ENCODE measurements around the gene KCNK1.

The KCNK1 gene

GRCh38 chr1:233640179-233640578 is 26.3 kb downstream of the KCNK1 start:
- DNase-seq, result no peak

- DNase-seq, result no peak
Measured at GRCh38 chr1:233641029-233641428, 27.1 kb downstream of the KCNK1 start.

GRCh38 chr1:233647073-233647472 is 33.2 kb downstream of the KCNK1 start:
- no peak for DNase-seq

GRCh38 chr1:233647636-233648035 is 33.7 kb downstream of the KCNK1 start:
- no peak for DNase-seq

- DNase-seq, result no peak
Measured at GRCh38 chr1:233651061-233651460, 37.2 kb downstream of the KCNK1 start.

GRCh38 chr1:233651563-233652233 is 37.8 kb downstream of the KCNK1 start:
- no peak for DNase-seq

GRCh38 chr1:233652526-233652925 is 38.6 kb downstream of the KCNK1 start:
- no peak for DNase-seq

GRCh38 chr1:233654658-233655280 is 40.9 kb downstream of the KCNK1 start:
- no peak for DNase-seq

GRCh38 chr1:233655301-233655740 is 41.4 kb downstream of the KCNK1 start:
- no peak for DNase-seq

DNA sequence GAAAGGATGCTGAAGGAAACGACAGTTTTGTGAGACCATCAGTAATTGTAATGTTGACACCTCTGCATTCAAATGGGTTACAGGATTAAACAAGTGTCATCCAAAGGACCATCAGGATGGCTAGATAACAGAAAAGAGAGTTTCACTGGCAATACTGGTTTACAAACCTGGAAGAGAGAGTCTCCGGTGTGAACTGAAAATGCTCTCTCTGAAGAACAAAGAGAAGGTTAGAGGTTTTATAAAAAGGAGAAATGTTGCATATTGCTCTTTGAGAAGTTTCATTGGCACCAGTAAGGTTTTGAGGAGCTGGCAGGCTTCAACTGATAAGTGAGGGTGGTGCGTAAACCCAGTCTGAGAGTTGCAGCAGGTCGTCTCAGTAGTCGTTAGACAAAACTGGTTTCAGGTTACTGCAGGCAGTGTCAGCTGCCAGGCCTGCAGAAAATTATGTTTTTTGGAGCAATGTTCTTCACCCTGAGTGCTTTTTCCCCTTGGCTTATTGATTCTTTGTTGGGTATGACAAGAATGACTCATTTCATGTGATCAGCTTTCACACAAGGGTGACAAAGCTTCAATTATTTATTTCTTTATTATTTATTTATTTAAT is 42.2 kb downstream of the KCNK1 start:
- DNase-seq, result no peak

- no peak for DNase-seq
Measured at GRCh38 chr1:233656687-233657086, 42.8 kb downstream of the KCNK1 start.

GRCh38 chr1:233657466-233657865 is 43.6 kb downstream of the KCNK1 start:
- DNase-seq, result no peak

- DNase-seq, result no peak
Measured at GRCh38 chr1:233659495-233659894, 45.6 kb downstream of the KCNK1 start.

DNA sequence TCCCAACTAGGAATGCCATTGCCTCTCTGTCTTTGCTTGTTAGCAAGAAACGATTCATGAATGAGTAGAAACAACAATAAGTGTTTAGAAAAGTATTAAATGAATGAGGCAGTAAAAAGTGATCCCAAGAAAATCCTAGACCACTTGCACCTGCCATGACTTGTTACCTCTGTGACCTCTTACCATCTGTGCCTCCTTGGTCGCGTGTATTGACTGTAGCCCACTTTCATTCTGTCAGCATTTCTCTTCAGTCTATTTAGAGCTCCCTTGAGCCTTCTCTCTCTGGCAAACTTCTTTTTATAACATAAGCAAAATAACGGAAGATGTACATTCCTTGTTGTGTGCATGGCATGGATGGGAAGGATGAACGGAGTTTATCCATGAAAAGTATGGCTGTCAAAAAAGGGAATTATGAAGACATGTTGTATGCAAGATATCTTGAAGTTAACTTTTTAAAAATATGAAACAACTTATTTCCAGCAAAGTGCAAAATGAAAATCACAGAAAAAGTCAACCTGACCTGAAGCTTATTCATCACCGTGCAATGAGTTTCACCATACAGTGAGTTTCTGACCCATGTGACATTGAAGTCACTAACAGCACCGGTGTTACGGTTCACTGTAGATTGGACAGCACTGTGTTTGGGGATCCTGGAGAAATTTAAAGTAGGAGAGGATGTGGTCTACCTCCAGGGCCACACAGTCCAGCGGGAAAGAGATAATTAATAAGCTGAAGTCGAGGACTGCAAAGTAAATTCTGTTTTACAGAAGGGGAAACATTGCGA is 47.7 kb downstream of the KCNK1 start:
- DNase-seq, result no peak

GRCh38 chr1:233662575-233663304 is 48.8 kb downstream of the KCNK1 start:
- no peak for DNase-seq

GRCh38 chr1:233664253-233664652 is 50.3 kb downstream of the KCNK1 start:
- DNase-seq, result no peak

- no peak for DNase-seq
Measured at GRCh38 chr1:233664804-233665574, 51.1 kb downstream of the KCNK1 start.

DNA sequence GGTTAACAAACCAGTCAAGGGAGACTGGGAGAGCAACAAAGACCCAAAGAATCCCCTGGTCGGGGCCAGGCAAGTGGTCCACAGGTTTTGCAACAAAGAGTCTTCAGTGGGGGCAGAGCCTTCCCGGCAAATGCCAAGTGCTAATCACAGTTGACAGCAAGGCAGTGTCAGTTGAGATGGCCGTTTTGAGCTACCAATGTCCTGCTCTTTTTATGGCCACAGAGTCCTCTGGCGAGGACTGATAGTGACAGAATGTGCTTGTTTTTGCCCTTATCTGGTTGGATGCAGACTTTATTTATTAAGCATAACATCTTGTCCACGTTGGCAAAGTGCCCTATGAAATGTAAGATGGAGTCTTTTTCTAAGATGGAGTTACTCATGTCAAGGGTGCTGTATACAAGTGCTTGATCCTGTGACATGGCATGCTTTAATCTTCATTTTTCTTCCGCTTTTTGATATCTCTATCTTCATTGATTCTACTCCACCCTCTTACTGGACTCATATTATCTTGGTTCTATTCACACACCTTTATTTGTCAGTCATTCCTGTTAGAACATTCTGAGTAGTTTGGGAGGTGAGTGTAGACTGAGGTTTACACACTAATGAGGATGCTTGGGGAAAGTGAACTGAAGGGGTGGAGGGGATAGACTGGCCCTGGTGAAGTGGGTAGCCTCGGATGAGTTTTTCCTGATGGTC is 51.8 kb downstream of the KCNK1 start:
- no peak for DNase-seq

DNA sequence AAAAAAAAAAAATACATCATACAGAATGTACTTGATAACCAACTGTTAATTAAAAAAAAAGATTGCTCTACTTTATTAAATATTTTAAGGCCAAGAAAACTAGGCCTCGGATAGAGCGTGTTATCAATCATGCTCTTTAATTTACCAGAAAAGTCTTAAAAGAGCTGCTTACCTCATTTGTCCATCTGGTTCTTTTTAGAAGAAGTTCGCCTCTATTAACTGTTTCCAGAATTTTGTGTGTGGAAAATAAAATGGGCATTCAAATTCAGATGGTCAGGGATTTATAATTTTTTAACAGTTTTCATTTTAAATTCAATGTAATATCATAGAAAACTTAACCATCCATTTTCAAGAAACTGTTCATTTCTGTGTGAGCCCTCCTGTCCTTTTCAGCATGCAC is 53.8 kb downstream of the KCNK1 start:
- DNase-seq, result no peak

DNA sequence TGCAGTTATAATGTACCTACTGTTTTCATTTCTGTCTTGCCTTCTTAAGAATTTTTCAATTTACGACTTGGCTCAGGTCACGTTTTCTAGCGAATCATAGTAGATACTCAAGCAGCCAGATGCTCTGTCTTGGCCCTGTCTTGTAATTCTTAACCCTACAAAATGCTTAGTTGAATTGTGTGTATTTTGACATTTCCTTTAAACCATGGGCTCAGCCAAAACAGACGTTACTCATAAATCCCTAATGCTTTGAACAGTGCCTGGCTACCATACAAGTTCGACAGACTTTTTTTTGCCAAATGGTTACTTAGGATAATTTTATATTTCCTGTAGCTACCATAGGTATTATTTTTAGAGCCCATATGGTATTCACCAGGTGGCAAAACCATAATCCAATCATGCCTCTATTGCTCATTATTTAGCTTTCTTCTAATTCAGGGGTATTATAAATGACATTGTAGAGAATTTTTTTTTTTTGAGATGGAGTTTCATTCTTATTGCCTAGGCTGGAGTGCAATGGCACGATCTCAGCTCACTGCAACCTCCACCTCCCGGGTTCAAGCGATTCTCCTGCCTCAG is 54.3 kb downstream of the KCNK1 start:
- no peak for DNase-seq

GRCh38 chr1:233668725-233669294 is 54.9 kb downstream of the KCNK1 start:
- DNase-seq, result no peak
